GM12878 (cell line): ENCODE results near the gene FAT1. TPM values are rescaled to one million over a fixed set of nuclear protein-coding genes. Genes with fewer than 3 reads are reported as not detected.

Experiments
- ATAC-seq: fragments of 200-7000 bp; cut with Tn5 transposase; 3 replicates; pipeline ENCODE4 v1.9.1; 2020; ENCODE audit warnings: mild to moderate bottlenecking, moderate library complexity
- BruUV-seq: library from RNA; stranded (reverse); fragments of 400-500 nt; replicated peaks from 2 replicates; lab custom pipeline; 2021; lab: Mats Ljungman, UMichigan
- CTCF ChIA-PET: fragments of 300-600 bp; sonication (Branson Sonifier 250); formaldehyde crosslinking; extraction: SDS; loops from one replicate; lab custom pipeline; 2021; ENCODE audit warnings: inconsistent platforms; lab: Yijun Ruan, JAX
- POLR2A ChIA-PET: fragments of 350-600 bp; formaldehyde crosslinking; extraction: SDS; loops from one replicate; lab custom pipeline; 2021; ENCODE audit warnings: inconsistent platforms; lab: Charles Lee
- RAD21 ChIA-PET: fragments of 300-600 bp; sonication (Branson Sonifier 250); formaldehyde crosslinking; loops from one replicate; lab custom pipeline; 2023; ENCODE audit warnings: antibody characterized with exemption; ENCODE audit not compliant: unreplicated experiment; lab: Charles Lee
- SMC1A ChIA-PET: fragments of 300-600 bp; sonication (Branson Sonifier 250); formaldehyde crosslinking; loops from one replicate; lab custom pipeline; 2023; ENCODE audit not compliant: unreplicated experiment, uncharacterized antibody; lab: Charles Lee
- DNase-seq: peaks from one replicate; pipeline ENCODE4 v3.0.0-alpha.2; 2011; ENCODE audit warnings: low read depth, low spot score
- FAIRE-seq: peaks from 3 replicates; lab custom pipeline; 2011; peaks lifted over from hg19 to GRCh38; lab: Jason Lieb, UNC
- H2AFZ ChIP-seq: 2 replicates; pipeline ENCODE4 v1.6.0; 2011; ENCODE audit warnings: low read depth, low read length, control low read depth; ENCODE audit not compliant: control insufficient read depth
- H3K27ac ChIP-seq: 2 replicates; pipeline ENCODE4 v1.5.1; 2011; ENCODE audit warnings: control low read depth; ENCODE audit not compliant: control insufficient read depth, insufficient read depth
- H3K27me3 ChIP-seq, 2 experiments: replicated peaks in 1 of 2; 2 replicates each; pipeline versions ENCODE4 v1.6.0 to v1.6.1; 2011; ENCODE audit warnings: low read length in 1 of 2; ENCODE audit not compliant: control insufficient read depth in 2 of 2, insufficient read depth in 2 of 2
- H3K36me3 ChIP-seq, 2 experiments: 2 replicates each; pipeline ENCODE4 v1.5.1; 2011; ENCODE audit warnings: low read length in 1 of 2; ENCODE audit not compliant: control insufficient read depth in 2 of 2, insufficient read depth in 2 of 2
- H3K4me1 ChIP-seq: 2 replicates; pipeline ENCODE4 v1.6.1; 2011; ENCODE audit warnings: mild to moderate bottlenecking, low read length, moderate library complexity, mixed read lengths; ENCODE audit not compliant: control insufficient read depth, insufficient read depth
- H3K4me2 ChIP-seq: 2 replicates; pipeline ENCODE4 v1.6.0; 2011; ENCODE audit warnings: control low read depth; ENCODE audit not compliant: control insufficient read depth, insufficient read depth
- H3K4me3 ChIP-seq: fragments of 200-600 bp; sonication (generic); 2 replicates; pipeline ENCODE4 v1.5.1; 2016
- H3K79me2 ChIP-seq: 2 replicates; pipeline ENCODE4 v1.6.0; 2011; ENCODE audit warnings: low read length; ENCODE audit not compliant: control insufficient read depth, insufficient read depth
- H3K9ac ChIP-seq: 2 replicates; pipeline ENCODE4 v1.8.0; 2011; ENCODE audit warnings: low read length, control low read depth, mixed read lengths; ENCODE audit not compliant: control insufficient read depth, insufficient read depth
- H3K9me3 ChIP-seq: replicated peaks from 3 replicates; pipeline ENCODE4 v1.5.1; 2011; ENCODE audit warnings: mild to moderate bottlenecking, low read length; ENCODE audit not compliant: control insufficient read depth, insufficient read depth
- H4K20me1 ChIP-seq: 2 replicates; pipeline ENCODE4 v1.6.0; 2011; ENCODE audit not compliant: control insufficient read depth, insufficient read depth
- BCL3 ChIP-seq: IDR thresholded peaks from 2 replicates; pipeline ENCODE4 v1.6.1; 2011; ENCODE audit warnings: borderline replicate concordance, low read depth, mild to moderate bottlenecking, moderate library complexity, low read length; ENCODE audit not compliant: insufficient read depth, poor library complexity, severe bottlenecking
- CBX5 ChIP-seq: sonication (generic); IDR thresholded peaks from 2 replicates; pipeline ENCODE4 v1.6.1; 2016; ENCODE audit warnings: low read depth, moderate library complexity, mild to moderate bottlenecking, inconsistent platforms
- IRF4 ChIP-seq: IDR thresholded peaks from 2 replicates; pipeline ENCODE4 v1.6.1; 2011; ENCODE audit warnings: low read depth, low read length
- RB1 ChIP-seq: fragments of 450-650 bp; formaldehyde crosslinking; IDR thresholded peaks from 2 replicates; pipeline ENCODE4 v1.6.1; 2017; ENCODE audit warnings: mild to moderate bottlenecking, borderline replicate concordance
- SMAD1 ChIP-seq: fragments of 450-650 bp; IDR thresholded peaks from 2 replicates; pipeline ENCODE4 v1.6.1; 2018; ENCODE audit warnings: mild to moderate bottlenecking, low read depth; ENCODE audit not compliant: partially characterized antibody
- TCF7 ChIP-seq: IDR thresholded peaks from 2 replicates; pipeline ENCODE4 v1.6.1; 2014; ENCODE audit warnings: antibody characterized with exemption, borderline replicate concordance
- ZNF592 ChIP-seq: fragments of 450-650 bp; IDR thresholded peaks from 2 replicates; pipeline ENCODE4 v1.6.1; 2017; ENCODE audit warnings: mild to moderate bottlenecking, moderate library complexity
- WGBS: methylation state at CpG from one replicate; pipeline ENCODE4 v1.1.6; 2016; ENCODE audit warnings: low lambda C conversion rate; ENCODE audit not compliant: insufficient replicate concordance, insufficient coverage; ENCODE audit errors: missing lambda C conversion rate; 5-methylcytosine and 5-hydroxymethylcytosine counted together
- in situ Hi-C: fragments of 300-500 bp; cut with MboI; formaldehyde crosslinking; loops from 9 replicates; pipeline ENCODE4 v1.14.3; 2018; ENCODE audit warnings: mixed read lengths
- intact Hi-C: fragments of 100-400 bp; cut with micrococcal nuclease; formaldehyde crosslinking; loops from one replicate; pipeline ENCODE4 v1.14.2; 2022; ENCODE audit not compliant: unreplicated experiment
- polyA plus RNA-seq, 11 experiments: library from polyadenylated mRNA; depleted of rRNA in 4 of 11; unstranded in 6 of 11; stranded (reverse) in 5 of 11; fragments of >200 nt; fragmentation: Nextera tagmentation in 4 of 11; fragmentation: Illumina TruSeq in 1 of 11; extraction: Ambion mirVana in 4 of 11; extraction: Trizol in 1 of 11; gene quantifications; 1 replicate in 1 of 11; 2 replicates in 10 of 11; pipeline versions ENCODE4 v1.2.1 to v1.2.3, GENCODE V29; 2011 to 2016; ENCODE audit warnings: inconsistent platforms in 2 of 11, missing spikeins in 2 of 11, low read depth in 1 of 11
- total RNA-seq, 4 experiments: library from RNA; depleted of rRNA in 3 of 4; stranded (reverse); fragments of >200 nt in 3 of 4; fragmentation: Illumina TruSeq in 1 of 4; extraction: Trizol in 1 of 4; gene quantifications; 2 replicates each; pipeline versions ENCODE4 v1.2.1 to v1.2.3, GENCODE V29; 2013 to 2021

Gene FAT1
- total and polyA plus RNA-seq, 10 of the 15 experiments (the other 5 are each of a cell fraction or from before 2014, with no cell fraction given) = 0.04 to 11.8 (median 0.11) TPM; not detected in 1

GRCh38 chr4:186749611-186750281 is 26.1 kb upstream of the FAT1 start:
- ChIA-PET RAD21 (no interaction called here), SMC1A (no interaction called here), CTCF (no interaction called here), POLR2A (no interaction called here)
- Histone ChIP-seq H3K9me3 (no peaks in the 10 kb centered on the region), H3K27ac (no peak overlapping the region), H3K4me3 (no peak overlapping the region), H3K4me1 (no peaks in the 10 kb centered on the region), H3K27me3 (no peaks in the 10 kb centered on the region), H3K36me3 (no peaks in the 10 kb centered on the region), H3K79me2 (no peaks in the 10 kb centered on the region), H3K4me2 (no peak overlapping the region), H4K20me1 (no peaks in the 10 kb centered on the region), H2AFZ (no peak overlapping the region), H3K9ac (no peak overlapping the region)
- DNase-seq (no peak), ATAC-seq (no peak), FAIRE-seq (no peak)
- in situ Hi-C loops (no loop called here), intact Hi-C loops (no loop called here)
- WGBS = 15% methylated on average over 15 of the region's 15 CpGs
- BruUV-seq = no TSS peak
- no peak for TF ChIP-seq CBX5
- no peak for TF ChIP-seq IRF4
- no peak for TF ChIP-seq RB1
- TF ChIP-seq SMAD1 = no peak
- no peak for TF ChIP-seq BCL3
- no peak for TF ChIP-seq ZNF592
- no peak for TF ChIP-seq TCF7
